Caco-2 (cell line): ENCODE data around the gene BCO1. TPM values are rescaled to one million over a fixed set of nuclear protein-coding genes. Genes with fewer than 3 reads are reported as not detected.

Experiments
- BruUV-seq: library from RNA; stranded (reverse); fragments of 400-500 nt; replicated peaks from 2 replicates; lab custom pipeline; 2021; lab: Mats Ljungman, UMichigan
- CTCF ChIA-PET: fragments of 300-600 bp; sonication (Branson Sonifier 250); formaldehyde crosslinking; loops from one replicate; lab custom pipeline; 2022; ENCODE audit warnings: antibody characterized with exemption; lab: Charles Lee
- POLR2A ChIA-PET: fragments of 300-600 bp; sonication (Branson Sonifier 250); formaldehyde crosslinking; loops from one replicate; lab custom pipeline; 2022; ENCODE audit warnings: antibody characterized with exemption; lab: Charles Lee
- DNase-seq, 2 experiments: peaks; one replicate each; pipeline versions ENCODE4 v3.0.0 to v3.0.0-alpha.2; 2020 to 2022
- H3K27me3 ChIP-seq: replicated peaks from 2 replicates; pipeline ENCODE4 v1.6.0; 2011; ENCODE audit warnings: low read length; ENCODE audit not compliant: control insufficient read depth, insufficient read depth
- H3K36me3 ChIP-seq: 2 replicates; pipeline ENCODE4 v1.5.1; 2011; ENCODE audit warnings: low read length; ENCODE audit not compliant: control insufficient read depth, insufficient read depth
- H3K4me1 ChIP-seq: fragments of 250-450 bp; sonication (Bioruptor Pico); 2 replicates; pipeline ENCODE4 v1.5.1; 2020; ENCODE audit warnings: mild to moderate bottlenecking
- H3K4me3 ChIP-seq: 2 replicates; pipeline ENCODE4 v1.5.1; 2011; ENCODE audit warnings: low read depth, mild to moderate bottlenecking, control low read depth, low read length
- H3K9me3 ChIP-seq: fragments of 250-450 bp; sonication (Bioruptor Pico); 2 replicates; pipeline ENCODE4 v1.5.1; 2020; ENCODE audit warnings: mild to moderate bottlenecking, moderate library complexity
- H3K27ac Mint-ChIP-seq: one replicate; pipeline ENCODE4 v1.8.0; 2022; ENCODE audit warnings: mixed read lengths; ENCODE audit not compliant: unreplicated experiment
- H3K27me3 Mint-ChIP-seq: one replicate; pipeline ENCODE4 v1.8.0; 2022; ENCODE audit warnings: mixed read lengths; ENCODE audit not compliant: insufficient read depth, unreplicated experiment
- H3K36me3 Mint-ChIP-seq: one replicate; pipeline ENCODE4 v1.8.0; 2022; ENCODE audit warnings: mild to moderate bottlenecking, mixed read lengths; ENCODE audit not compliant: insufficient read depth, unreplicated experiment
- H3K4me1 Mint-ChIP-seq: one replicate; pipeline ENCODE4 v1.8.0; 2022; ENCODE audit warnings: low read depth, mixed read lengths; ENCODE audit not compliant: unreplicated experiment
- H3K4me3 Mint-ChIP-seq: one replicate; pipeline ENCODE4 v1.8.0; 2022; ENCODE audit warnings: mild to moderate bottlenecking, moderate library complexity, mixed read lengths; ENCODE audit not compliant: unreplicated experiment
- H3K9me3 Mint-ChIP-seq: one replicate; pipeline ENCODE4 v1.8.0; 2022; ENCODE audit warnings: mixed read lengths; ENCODE audit not compliant: unreplicated experiment
- intact Hi-C: fragments of 100-400 bp; cut with micrococcal nuclease; formaldehyde crosslinking; loops from one replicate; pipeline ENCODE4 v1.10.0; 2022; ENCODE audit not compliant: unreplicated experiment
- total RNA-seq: library from RNA; stranded (reverse); gene quantifications from 2 replicates; pipeline ENCODE4 v1.2.3, GENCODE V29; 2022
- TF ChIP-seq, protein P1 (sequence below), 2 experiments: fragments of 200-600 bp in 1 of 2; IDR thresholded peaks; 1 replicate in 1 of 2; 2 replicates in 1 of 2; pipeline versions ENCODE4 v1.5.1 to v1.8.0; 2011 to 2022; ENCODE audit warnings: antibody characterized with exemption in 1 of 2, control low read depth in 1 of 2, inconsistent platforms in 1 of 2, low read depth in 1 of 2, low read length in 1 of 2, mild to moderate bottlenecking in 1 of 2, moderate library complexity in 1 of 2; ENCODE audit not compliant: insufficient read depth in 1 of 2, severe bottlenecking in 1 of 2, unreplicated experiment in 1 of 2

Gene BCO1
- total RNA-seq, 1 experiment from 2014 or later = 0.91 TPM

DNA sequence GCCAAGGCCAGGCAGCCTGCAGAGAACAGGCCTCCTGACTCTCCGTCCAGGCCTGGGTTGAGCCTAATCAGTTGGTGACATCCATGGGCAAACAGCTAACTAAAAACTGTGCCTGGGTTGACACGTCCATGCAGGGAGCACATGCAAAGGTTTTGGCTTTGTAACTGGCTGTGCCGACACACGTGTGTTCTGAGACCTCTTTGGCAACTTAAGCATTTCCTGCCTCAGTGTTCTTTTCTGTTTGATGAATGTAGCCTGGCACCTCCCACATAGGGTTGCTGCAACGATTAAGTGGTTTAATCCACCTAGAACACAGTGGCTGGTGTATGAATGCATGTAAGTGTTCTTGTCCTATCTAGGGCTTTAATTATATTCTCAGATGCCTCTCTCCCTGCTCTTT, 3.2 kb downstream of the BCO1 start:
- peaks cover 17% of the 10 kb centered on the region for H3K4me1 Mint-ChIP-seq
- TF ChIP-seq, protein P1, sequence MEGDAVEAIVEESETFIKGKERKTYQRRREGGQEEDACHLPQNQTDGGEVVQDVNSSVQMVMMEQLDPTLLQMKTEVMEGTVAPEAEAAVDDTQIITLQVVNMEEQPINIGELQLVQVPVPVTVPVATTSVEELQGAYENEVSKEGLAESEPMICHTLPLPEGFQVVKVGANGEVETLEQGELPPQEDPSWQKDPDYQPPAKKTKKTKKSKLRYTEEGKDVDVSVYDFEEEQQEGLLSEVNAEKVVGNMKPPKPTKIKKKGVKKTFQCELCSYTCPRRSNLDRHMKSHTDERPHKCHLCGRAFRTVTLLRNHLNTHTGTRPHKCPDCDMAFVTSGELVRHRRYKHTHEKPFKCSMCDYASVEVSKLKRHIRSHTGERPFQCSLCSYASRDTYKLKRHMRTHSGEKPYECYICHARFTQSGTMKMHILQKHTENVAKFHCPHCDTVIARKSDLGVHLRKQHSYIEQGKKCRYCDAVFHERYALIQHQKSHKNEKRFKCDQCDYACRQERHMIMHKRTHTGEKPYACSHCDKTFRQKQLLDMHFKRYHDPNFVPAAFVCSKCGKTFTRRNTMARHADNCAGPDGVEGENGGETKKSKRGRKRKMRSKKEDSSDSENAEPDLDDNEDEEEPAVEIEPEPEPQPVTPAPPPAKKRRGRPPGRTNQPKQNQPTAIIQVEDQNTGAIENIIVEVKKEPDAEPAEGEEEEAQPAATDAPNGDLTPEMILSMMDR (IDR thresholded peaks at IDR 0.05; ENCODE audit: insufficient read depth in 1 of 2, low read depth in 1 of 2, low read length in 1 of 2, severe bottlenecking in 1 of 2, unreplicated experiment in 1 of 2) = no peak
- no peak overlapping the region for H3K4me3 ChIP-seq
- no peak for DNase-seq
- H3K9me3 ChIP-seq = no peaks in the 10 kb centered on the region
- peaks cover 9% of the 10 kb centered on the region for H3K4me1 ChIP-seq
- ChIA-PET CTCF (no interaction called here), POLR2A (no interaction called here)
- H3K9me3 Mint-ChIP-seq = no peaks in the 10 kb centered on the region
- H3K4me3 Mint-ChIP-seq = no peak overlapping the region
- H3K27me3 ChIP-seq = no peaks in the 10 kb centered on the region
- no TSS peak for BruUV-seq
- H3K27me3 Mint-ChIP-seq = no peaks in the 10 kb centered on the region
- intact Hi-C loops = no loop called here
- H3K36me3 Mint-ChIP-seq = no peaks in the 10 kb centered on the region
- H3K36me3 ChIP-seq = no peaks in the 10 kb centered on the region
- H3K27ac Mint-ChIP-seq = no peak overlapping the region

DNA sequence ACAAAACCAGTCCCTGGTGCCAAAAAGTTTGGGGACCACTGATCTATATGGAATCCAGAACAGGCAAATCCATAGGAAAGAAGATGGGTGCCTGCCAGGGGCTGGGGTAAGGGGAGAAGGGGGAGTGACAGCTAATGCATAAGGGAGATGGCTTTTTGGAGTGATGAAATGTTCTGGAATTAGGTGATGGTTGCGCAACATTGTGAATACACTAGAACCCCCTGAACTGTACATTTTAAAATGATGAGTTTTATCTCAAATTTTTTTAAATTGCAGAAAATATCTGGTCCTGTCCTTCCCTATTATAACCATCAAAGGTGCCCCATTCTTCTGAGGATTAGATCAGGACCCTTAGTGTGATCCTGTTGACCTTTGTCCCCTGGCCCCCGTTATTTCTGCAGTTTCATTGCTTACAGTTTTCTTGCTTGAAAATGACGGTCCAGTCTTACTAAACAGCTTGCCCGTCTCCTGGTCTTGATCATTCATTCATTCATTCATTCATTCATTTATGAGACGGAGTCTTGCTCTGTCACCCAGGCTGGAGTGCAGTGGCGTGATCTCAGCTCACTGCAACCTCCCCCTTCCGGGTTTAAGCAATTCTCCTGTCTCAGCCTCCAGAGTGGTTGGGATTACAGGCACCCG, 4.6 kb downstream of the BCO1 start:
- no peak overlapping the region for H3K4me3 ChIP-seq
- peaks cover 2% of the 10 kb centered on the region for H3K4me1 ChIP-seq
- no peaks in the 10 kb centered on the region for H3K27me3 ChIP-seq
- no TSS peak for BruUV-seq
- Mint-ChIP-seq H3K9me3 (no peaks in the 10 kb centered on the region), H3K27me3 (no peaks in the 10 kb centered on the region), H3K4me3 (no peak overlapping the region), H3K4me1 (peaks cover 9% of the 10 kb centered on the region), H3K36me3 (no peaks in the 10 kb centered on the region), H3K27ac (no peak overlapping the region)
- CTCF ChIA-PET = no interaction called here
- intact Hi-C loops = no loop called here
- no peak for DNase-seq
- TF ChIP-seq, protein P1 (IDR thresholded peaks at IDR 0.05; ENCODE audit: insufficient read depth in 1 of 2, low read depth in 1 of 2, low read length in 1 of 2, severe bottlenecking in 1 of 2, unreplicated experiment in 1 of 2) = no peak
- H3K9me3 ChIP-seq = no peaks in the 10 kb centered on the region
- H3K36me3 ChIP-seq = no peaks in the 10 kb centered on the region
- POLR2A ChIA-PET = no interaction called here

DNA sequence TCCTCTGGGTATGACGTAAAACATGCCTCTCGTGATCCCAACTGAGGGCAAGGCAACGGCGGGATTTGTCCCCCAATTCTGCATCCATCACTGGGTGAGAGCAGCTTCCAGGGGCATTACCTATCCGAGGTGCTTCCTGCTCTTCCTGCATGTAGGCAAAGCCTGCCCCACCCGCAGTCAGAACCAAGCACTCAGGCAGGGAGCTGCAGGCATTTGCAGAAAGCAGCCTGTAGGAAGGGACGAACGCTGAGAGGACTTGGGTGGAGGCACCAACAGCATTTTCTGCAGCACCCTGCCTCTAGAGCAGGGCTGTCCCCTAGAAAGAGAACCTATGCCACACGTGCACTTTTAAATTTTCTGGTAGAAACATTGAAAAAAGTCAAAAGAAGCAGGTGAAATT, 5.5 kb downstream of the BCO1 start:
- no peaks in the 10 kb centered on the region for H3K4me1 ChIP-seq
- no peaks in the 10 kb centered on the region for H3K36me3 ChIP-seq
- intact Hi-C loops = no loop called here
- Mint-ChIP-seq H3K9me3 (no peaks in the 10 kb centered on the region), H3K27me3 (no peaks in the 10 kb centered on the region), H3K4me3 (no peak overlapping the region), H3K27ac (no peak overlapping the region), H3K4me1 (peaks cover under 1% of the 10 kb centered on the region), H3K36me3 (no peaks in the 10 kb centered on the region)
- no peaks in the 10 kb centered on the region for H3K27me3 ChIP-seq
- CTCF ChIA-PET = no interaction called here
- H3K4me3 ChIP-seq = no peak overlapping the region
- no peaks in the 10 kb centered on the region for H3K9me3 ChIP-seq
- BruUV-seq = no TSS peak
- POLR2A ChIA-PET = no interaction called here
- no peak for DNase-seq
- TF ChIP-seq, protein P1 (IDR thresholded peaks at IDR 0.05; ENCODE audit: insufficient read depth in 1 of 2, low read depth in 1 of 2, low read length in 1 of 2, severe bottlenecking in 1 of 2, unreplicated experiment in 1 of 2) = no peak
